Smooth muscle cell (in vitro differentiated cells): Measurements from ENCODE around the gene MBTD1. TPM values are rescaled to one million over a fixed set of nuclear protein-coding genes. Genes with fewer than 3 reads are reported as not detected.
"Not testable (repeated sequence)": the region's sequence is repeated elsewhere in the genome, so short reads cannot be mapped to it uniquely, and the experiment has no call there.

Experiments
- DNase-seq: peaks from one replicate; lab custom pipeline; 2025; ENCODE audit not compliant: unreplicated experiment; lab: John Stamatoyannopoulos, UW
- H2AFZ ChIP-seq: fragments of 200-600 bp; sonication (generic); 2 replicates; pipeline ENCODE4 v1.6.0; 2016; ENCODE audit warnings: antibody characterized with exemption, low read depth, mild to moderate bottlenecking
- H3F3A ChIP-seq: fragments of 200-600 bp; sonication (generic); 2 replicates; pipeline ENCODE4 v1.6.0; 2017; ENCODE audit warnings: antibody characterized with exemption, low read depth
- H3K27ac ChIP-seq: fragments of 200-600 bp; sonication (generic); 2 replicates; pipeline ENCODE4 v1.5.1; 2016; ENCODE audit warnings: low read depth, mild to moderate bottlenecking
- H3K27me3 ChIP-seq: fragments of 200-600 bp; sonication (generic); 2 replicates; pipeline ENCODE4 v1.6.1; 2016; ENCODE audit warnings: low read depth, mild to moderate bottlenecking
- H3K36me3 ChIP-seq: fragments of 200-600 bp; sonication (generic); 2 replicates; pipeline ENCODE4 v1.5.1; 2016; ENCODE audit warnings: low read depth
- H3K4me1 ChIP-seq: fragments of 200-600 bp; sonication (generic); 2 replicates; pipeline ENCODE4 v1.5.1; 2016; ENCODE audit warnings: low read depth
- H3K4me2 ChIP-seq: fragments of 200-600 bp; sonication (generic); 2 replicates; pipeline ENCODE4 v1.6.0; 2016; ENCODE audit warnings: mild to moderate bottlenecking
- H3K4me3 ChIP-seq: fragments of 200-600 bp; sonication (generic); 2 replicates; pipeline ENCODE4 v1.5.1; 2016; ENCODE audit warnings: mild to moderate bottlenecking
- H3K79me2 ChIP-seq: fragments of 200-600 bp; sonication (generic); 2 replicates; pipeline ENCODE4 v1.6.0; 2016; ENCODE audit warnings: low read depth, mild to moderate bottlenecking
- H3K9ac ChIP-seq: fragments of 200-600 bp; sonication (generic); 2 replicates; pipeline ENCODE4 v1.6.0; 2016; ENCODE audit warnings: low read depth
- H3K9me3 ChIP-seq: fragments of 200-600 bp; sonication (generic); replicated peaks from 2 replicates; pipeline ENCODE4 v1.5.1; 2016; ENCODE audit warnings: low read depth
- H4K20me1 ChIP-seq: fragments of 200-600 bp; sonication (generic); 2 replicates; pipeline ENCODE4 v1.6.0; 2016; ENCODE audit warnings: low read depth
- CTCF ChIP-seq: fragments of 200-600 bp; sonication (generic); IDR thresholded peaks from 2 replicates; pipeline ENCODE4 v1.5.1; 2017; ENCODE audit warnings: borderline replicate concordance, mild to moderate bottlenecking, antibody characterized with exemption; ENCODE audit not compliant: insufficient read depth, poor library complexity, severe bottlenecking
- WGBS: methylation state at CpG from one replicate; pipeline ENCODE4 v1.1.7; 2016; ENCODE audit warnings: low lambda C conversion rate; 5-methylcytosine and 5-hydroxymethylcytosine counted together
- polyA plus RNA-seq: library from polyadenylated mRNA; unstranded; fragments of >200 nt; fragmentation: Nextera tagmentation; extraction: Ambion mirVana; gene quantifications from 2 replicates; pipeline ENCODE4 v1.2.1, GENCODE V29; 2016
- total RNA-seq: library from RNA; depleted of rRNA; stranded (reverse); fragments of >200 nt; gene quantifications from 2 replicates; pipeline ENCODE4 v1.2.3, GENCODE V29; 2014

MBTD1 gene
- total and polyA plus RNA-seq, 2 experiments from 2014 or later: 1.3 to 11.3 TPM

DNA sequence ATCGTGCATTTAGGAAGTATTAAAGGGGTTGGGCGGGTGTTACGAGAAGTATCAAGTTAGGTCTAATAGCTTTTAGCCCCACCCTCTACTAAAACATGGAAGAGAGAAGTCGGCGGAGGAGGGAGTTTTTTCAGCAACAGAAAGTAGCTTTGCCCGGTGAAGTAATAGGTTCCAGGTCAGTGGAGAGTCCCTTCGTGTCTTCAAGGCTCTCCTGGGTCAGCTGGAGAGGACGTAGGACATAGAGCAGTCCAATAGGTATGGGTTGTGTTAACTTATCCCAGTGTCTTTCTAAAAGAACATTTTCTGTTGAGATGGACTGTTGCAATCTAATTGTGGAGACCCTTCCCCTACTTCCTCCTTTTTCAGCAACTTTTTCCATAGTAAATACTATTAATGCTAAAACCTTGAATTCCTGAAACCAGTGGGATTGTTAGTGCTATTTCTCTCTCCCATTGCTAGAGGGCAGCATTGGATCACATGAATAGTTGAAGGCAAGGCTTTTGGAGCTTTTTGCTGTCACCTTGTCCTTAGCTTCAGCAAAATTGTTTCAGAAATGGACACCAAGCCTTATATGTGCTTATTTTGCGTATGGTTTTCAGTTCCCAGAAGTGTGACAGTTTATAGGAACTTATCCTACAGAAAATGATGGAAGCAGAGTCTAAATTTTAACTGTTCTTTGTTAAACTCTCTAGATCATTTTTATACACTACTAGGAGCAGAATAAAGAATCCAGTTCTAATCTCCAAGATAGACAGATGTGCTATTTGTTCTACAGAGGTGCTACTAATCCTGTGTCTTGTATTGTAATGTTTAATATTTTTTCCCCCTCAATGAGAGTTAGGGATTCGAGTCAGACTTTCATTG lies 38.9 kb upstream of the MBTD1 start:
- Histone ChIP-seq H2AFZ (no peak overlapping the region), H3K4me2 (no peak overlapping the region), H3K9ac (no peak overlapping the region), H4K20me1 (peaks cover 12% of the 10 kb centered on the region), H3K4me3 (no peak overlapping the region), H3F3A (peaks cover 6% of the 10 kb centered on the region), H3K79me2 (no peaks in the 10 kb centered on the region), H3K9me3 (no peaks in the 10 kb centered on the region), H3K27me3 (no peaks in the 10 kb centered on the region), H3K36me3 (no peaks in the 10 kb centered on the region), H3K27ac (no peak overlapping the region), H3K4me1 (no peaks in the 10 kb centered on the region)
- DNase-seq: no peak
- WGBS: 60% methylated on average over 10 of the region's 10 CpGs
- TF ChIP-seq CTCF: peak; percentile 64

DNA sequence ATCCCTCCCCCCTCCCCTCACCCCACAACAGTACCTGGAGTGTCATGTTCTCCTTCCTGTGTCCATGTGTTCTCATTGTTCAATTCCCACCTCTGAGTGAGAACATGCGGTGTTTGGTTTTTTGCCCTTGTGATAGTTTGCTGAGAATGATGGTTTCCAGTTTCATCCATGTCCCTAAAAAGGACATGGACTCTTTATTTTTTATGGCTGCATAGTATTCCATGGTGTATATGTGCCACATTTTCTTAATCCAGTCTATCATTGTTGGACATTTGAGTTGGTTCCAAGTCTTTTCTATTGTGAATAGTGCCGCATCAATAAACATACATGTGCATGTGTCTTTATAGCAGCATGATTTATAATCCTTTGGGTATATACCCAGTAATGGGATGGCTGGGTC lies 34.5 kb upstream of the MBTD1 start:
- not testable (repeated sequence) for H3K27me3 ChIP-seq, H3K4me1 ChIP-seq, H3K36me3 ChIP-seq, H3K27ac ChIP-seq, H2AFZ ChIP-seq, H3K9ac ChIP-seq, DNase-seq, H3F3A ChIP-seq, H3K9me3 ChIP-seq, H3K4me2 ChIP-seq, H3K79me2 ChIP-seq, H3K4me3 ChIP-seq
- WGBS: 96% methylated on average over 2 of the region's 2 CpGs
- peaks cover 12% of the 10 kb centered on the region for H4K20me1 ChIP-seq

GRCh38 chr17:51289696-51290111 lies 29.9 kb upstream of the MBTD1 start:
- TF ChIP-seq CTCF: no peak
- no peak for DNase-seq
- Histone ChIP-seq H3K36me3 (peaks cover 17% of the 10 kb centered on the region), H3K27ac (no peak overlapping the region), H3K79me2 (no peaks in the 10 kb centered on the region), H3K4me1 (no peaks in the 10 kb centered on the region), H3K4me3 (no peak overlapping the region), H3K9me3 (no peaks in the 10 kb centered on the region), H4K20me1 (peaks cover 8% of the 10 kb centered on the region), H3K9ac (no peak overlapping the region), H3K4me2 (no peak overlapping the region), H2AFZ (no peak overlapping the region), H3K27me3 (no peaks in the 10 kb centered on the region), H3F3A (no peaks in the 10 kb centered on the region)
- WGBS: 91% methylated on average over 2 of the region's 2 CpGs

DNA sequence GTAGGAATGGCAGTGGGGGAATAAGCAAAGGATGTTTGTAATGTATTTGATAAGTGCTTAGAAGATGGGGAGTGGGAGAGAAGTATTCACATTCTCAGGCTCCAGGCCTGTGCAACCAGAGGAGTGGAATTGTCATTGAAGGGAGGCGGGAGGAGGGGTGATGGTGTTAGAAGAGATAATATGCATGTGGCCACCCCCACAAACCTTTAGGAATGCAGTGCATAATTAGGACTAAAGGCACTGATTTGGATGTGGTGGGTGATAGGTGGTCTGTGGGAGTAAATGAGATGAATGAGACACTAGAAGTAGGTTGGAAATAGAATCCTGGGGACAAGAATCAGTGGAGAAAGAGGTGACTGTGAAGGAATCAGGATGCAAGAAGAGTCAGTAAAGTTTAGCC lies 27.6 kb upstream of the MBTD1 start:
- 95% methylated on average over 1 of the region's 1 CpG for WGBS
- H3K4me1 ChIP-seq: no peaks in the 10 kb centered on the region
- no peak for TF ChIP-seq CTCF

More for the DNA sequence above, 27.6 kb upstream of the MBTD1 start:
- DNase-seq: no peak
- no peak overlapping the region for H3K9ac ChIP-seq
- peaks cover 8% of the 10 kb centered on the region for H4K20me1 ChIP-seq
- H3K36me3 ChIP-seq: peaks cover 17% of the 10 kb centered on the region
- no peak overlapping the region for H3K4me3 ChIP-seq
- no peak overlapping the region for H3K4me2 ChIP-seq
- no peaks in the 10 kb centered on the region for H3K9me3 ChIP-seq
- H3F3A ChIP-seq: no peaks in the 10 kb centered on the region
- H3K79me2 ChIP-seq: no peaks in the 10 kb centered on the region
- no peaks in the 10 kb centered on the region for H3K27me3 ChIP-seq
- no peak overlapping the region for H2AFZ ChIP-seq
- no peak overlapping the region for H3K27ac ChIP-seq
